Fibroblast of upper back skin (primary cell): ENCODE measurements around the gene CNTN1.
"Not testable (repeated sequence)": the region's sequence is repeated elsewhere in the genome, so short reads cannot be mapped to it uniquely, and the experiment has no call there.

Experiments used
- DNase-seq: peaks from one replicate; pipeline ENCODE4 v3.0.0-alpha.2; 2013

CNTN1 gene

DNA sequence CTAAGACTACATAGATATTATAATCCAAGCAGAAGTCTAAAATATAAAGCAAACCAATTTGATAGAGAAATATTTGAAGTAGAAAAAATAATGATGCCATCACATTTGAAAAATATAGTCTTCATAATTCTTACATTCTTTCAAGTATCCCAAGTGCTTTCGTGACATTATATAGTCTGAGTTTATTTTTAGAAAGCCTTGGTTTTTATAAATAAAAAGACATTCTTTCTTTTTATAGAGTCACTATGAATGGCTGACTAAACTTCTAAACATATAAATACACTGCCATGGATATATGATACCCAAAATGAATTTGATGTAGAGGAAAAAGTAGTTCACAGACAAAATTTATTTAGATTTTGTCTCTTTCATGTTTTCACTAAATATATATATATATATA, 360.8 kb downstream of the CNTN1 start:
- no peak for DNase-seq

DNA sequence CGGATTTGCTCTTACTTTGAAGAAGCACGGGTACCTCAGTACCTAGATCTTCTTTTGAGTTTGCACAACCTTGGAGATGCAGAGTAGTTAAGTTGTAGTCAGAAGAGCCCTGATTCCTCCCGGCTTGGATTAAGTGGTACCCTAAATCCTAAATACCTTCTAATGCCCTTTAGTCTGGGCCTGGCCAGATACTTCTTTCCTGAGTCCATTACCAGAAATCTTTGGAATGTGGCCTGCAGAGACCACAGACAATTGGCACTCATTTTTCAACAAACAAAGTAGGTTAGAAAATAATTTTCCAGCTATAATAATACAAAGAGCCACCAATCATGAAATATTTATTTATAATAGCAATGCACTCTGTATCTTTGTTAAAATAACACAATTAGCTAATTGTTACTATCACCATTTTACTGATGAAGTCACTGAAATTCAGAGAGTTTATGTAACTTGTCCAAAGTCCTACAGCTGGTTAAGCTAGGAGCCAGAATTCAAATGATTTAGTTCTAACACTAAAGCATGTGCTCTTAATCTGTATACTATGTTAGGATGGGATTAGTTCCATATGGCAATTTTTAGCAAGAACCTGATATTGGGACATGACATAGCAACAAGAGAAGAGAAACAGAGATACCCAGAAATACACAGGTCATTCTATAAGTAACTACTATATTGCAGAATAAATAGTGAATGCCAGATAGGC, 363.8 kb downstream of the CNTN1 start:
- peak; percentile 65 for DNase-seq

GRCh38 chr12:41058266-41058665, 366.0 kb downstream of the CNTN1 start:
- peak; percentile 63 for DNase-seq

- DNase-seq: no peak
Measured at GRCh38 chr12:41061192-41061591, 369.0 kb downstream of the CNTN1 start.

- DNase-seq: no peak
Measured at GRCh38 chr12:41064411-41064810, 372.2 kb downstream of the CNTN1 start.

- no peak for DNase-seq
Measured at GRCh38 chr12:41067941-41068645, 375.9 kb downstream of the CNTN1 start.

- DNase-seq: no peak
Measured at GRCh38 chr12:41073633-41074472, 381.6 kb downstream of the CNTN1 start.

- DNase-seq: no peak
Measured at GRCh38 chr12:41074473-41074769, 382.2 kb downstream of the CNTN1 start.

GRCh38 chr12:41076114-41076513, 383.9 kb downstream of the CNTN1 start:
- DNase-seq: no peak

DNA sequence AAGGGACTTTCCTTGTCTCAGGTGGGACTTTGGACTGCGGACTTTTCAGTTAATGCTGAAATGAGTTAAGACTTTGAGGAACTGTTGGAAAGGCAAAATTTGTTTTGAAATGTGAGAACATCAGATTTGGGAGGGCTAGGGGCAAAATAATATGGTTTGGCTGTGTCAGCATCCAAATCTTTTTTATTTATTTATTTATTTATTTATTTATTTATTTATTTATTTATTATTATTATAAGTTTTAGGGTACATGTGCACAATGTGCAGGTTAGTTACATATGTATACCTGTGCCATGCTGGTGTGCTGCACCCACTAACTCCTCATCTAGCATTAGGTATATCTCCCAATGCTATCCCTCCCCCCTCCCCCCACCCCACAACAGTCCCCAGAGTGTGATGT, 389.0 kb downstream of the CNTN1 start:
- DNase-seq: not testable (repeated sequence)

- no peak for DNase-seq
Measured at GRCh38 chr12:41089438-41089837, 397.2 kb downstream of the CNTN1 start.

DNA sequence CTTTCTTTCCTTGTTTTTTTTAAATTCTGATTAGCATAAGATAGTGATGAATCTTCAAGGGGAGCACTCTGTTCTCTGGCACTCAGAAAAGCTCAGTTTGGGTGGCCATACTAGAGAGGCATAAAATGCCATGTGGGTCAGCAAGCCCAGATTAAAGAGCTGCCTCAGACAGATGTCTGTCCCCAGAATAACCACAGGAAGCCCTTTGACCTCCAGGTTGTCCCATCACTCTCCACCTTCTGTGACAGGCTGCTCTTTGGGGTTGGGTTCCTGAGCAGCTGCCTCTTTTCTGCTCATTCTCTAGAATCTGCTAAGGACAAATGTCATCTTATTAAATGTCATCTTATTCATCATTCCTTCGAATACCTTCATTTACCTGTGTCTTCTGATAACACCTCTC, 399.9 kb downstream of the CNTN1 start:
- DNase-seq: no peak

DNA sequence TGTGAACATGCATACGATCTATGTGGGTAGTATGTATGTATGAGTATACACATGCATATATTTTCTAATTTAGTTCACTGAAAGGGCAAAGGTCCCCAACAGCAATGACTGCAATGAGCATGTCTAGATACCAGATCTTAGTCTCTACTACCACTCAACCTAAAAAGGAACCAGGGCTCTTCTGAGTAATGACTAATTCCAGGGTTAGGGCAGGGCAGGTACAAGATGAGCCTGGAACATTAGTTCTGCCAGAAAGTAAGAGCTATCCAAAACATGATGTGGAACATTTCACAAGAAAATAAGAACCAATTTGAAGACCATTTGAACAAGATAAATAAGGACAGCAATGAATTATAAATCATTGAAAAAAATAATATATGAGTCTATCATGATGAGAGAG, 404.6 kb downstream of the CNTN1 start:
- no peak for DNase-seq

DNA sequence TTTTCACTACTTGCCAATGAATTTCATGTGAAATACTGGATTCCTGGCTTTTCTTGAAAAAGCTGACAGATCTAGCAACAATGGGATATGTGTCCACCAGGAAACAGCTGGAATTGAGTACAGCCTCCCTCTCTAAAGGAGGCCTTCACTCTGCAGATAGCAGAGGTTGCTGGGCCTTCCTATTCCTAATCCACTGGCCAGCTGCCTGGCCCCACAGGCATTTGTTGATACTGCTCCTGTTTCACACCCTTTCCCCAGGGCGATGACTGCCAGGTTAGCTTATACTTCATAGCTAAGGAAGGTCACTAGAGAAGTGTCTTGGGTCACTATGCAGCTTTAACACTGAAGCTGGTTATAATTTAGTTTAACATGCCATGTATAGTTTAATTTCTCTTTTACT, 408.3 kb downstream of the CNTN1 start:
- DNase-seq: no peak

DNA sequence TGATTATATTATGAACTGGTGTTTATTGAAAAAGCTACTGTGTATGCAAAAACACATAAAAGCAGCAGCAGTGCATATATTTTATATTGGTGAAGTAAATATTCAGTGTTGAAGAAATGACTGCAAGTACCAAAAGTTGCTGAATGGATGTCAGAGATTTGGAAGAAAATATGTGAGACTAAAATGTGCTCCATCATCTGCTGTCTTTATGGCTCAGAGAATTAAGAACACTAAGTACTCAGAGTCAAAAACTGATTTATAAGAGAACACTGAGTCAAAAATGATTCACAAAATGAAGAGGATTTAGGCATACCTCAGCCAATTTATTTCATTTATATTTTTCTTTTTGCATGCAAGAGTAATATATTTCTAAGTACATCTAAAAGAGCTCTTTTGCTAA, 409.6 kb downstream of the CNTN1 start:
- no peak for DNase-seq

- DNase-seq: no peak
Measured at GRCh38 chr12:41103614-41104013, 411.4 kb downstream of the CNTN1 start.

DNA sequence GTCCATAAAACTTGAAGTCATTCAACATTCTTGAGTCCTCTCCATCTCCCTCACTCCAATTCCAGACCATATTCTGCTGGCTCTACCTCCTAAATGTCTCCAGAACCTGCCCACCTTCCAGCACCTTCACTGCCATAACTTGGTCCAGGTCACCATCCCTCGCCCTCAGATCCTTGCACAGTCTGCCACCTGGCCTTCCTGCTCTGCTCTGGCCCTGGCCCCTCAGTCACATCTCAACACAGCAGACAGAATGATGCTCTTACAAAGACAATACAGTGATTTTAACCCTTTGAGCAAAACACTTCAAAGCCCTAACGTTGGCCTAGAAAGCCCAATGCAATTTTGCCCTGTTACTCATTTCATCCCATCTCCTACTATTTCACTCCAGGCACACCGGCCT, 414.1 kb downstream of the CNTN1 start:
- no peak for DNase-seq

- peak; percentile 17 for DNase-seq
Measured at GRCh38 chr12:41108032-41108431, 415.8 kb downstream of the CNTN1 start.

GRCh38 chr12:41112903-41113302, 420.7 kb downstream of the CNTN1 start:
- DNase-seq: no peak

DNA sequence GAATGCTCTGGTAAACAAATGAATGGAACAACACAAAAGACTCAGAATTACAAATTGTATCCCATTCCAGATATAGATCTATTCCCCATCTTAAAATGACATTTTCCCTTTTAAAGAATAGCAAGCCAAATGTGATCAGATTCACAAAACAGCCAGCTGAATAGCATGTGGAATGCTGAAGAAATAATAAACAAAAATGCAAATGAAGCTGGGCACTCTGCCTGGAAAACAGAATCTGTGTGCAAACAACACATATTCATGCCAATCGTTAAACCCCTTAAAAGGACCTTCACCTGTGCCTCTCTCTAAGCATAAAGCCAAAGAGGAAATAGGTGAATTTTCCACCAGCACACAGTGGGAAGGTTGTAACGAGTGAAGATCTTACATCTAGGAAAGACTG, 428.0 kb downstream of the CNTN1 start:
- DNase-seq: no peak

GRCh38 chr12:41121374-41121773, 429.1 kb downstream of the CNTN1 start:
- no peak for DNase-seq
